OCI-LY1 (cell line): ENCODE results near the gene CD209.

Experiments used
- H2AFZ ChIP-seq: fragments of 200-600 bp; sonication (generic), shearing (Covaris generic); 2 replicates; pipeline ENCODE4 v1.6.0; 2014; ENCODE audit warnings: antibody characterized with exemption, mild to moderate bottlenecking, low read length
- H3F3A ChIP-seq: fragments of 200-600 bp; sonication (generic), shearing (Covaris generic); 2 replicates; pipeline ENCODE4 v1.6.0; 2014; ENCODE audit warnings: mild to moderate bottlenecking, antibody characterized with exemption, low read length, moderate library complexity; ENCODE audit not compliant: insufficient read depth
- H3K27ac ChIP-seq: fragments of 200-600 bp; sonication (generic); 2 replicates; pipeline ENCODE4 v1.5.1; 2014; ENCODE audit warnings: low read length, mixed run types, mild to moderate bottlenecking, low read depth; ENCODE audit not compliant: poor library complexity, severe bottlenecking
- H3K27me3 ChIP-seq: fragments of 200-600 bp; sonication (generic); 2 replicates; pipeline ENCODE4 v1.6.0; 2014; ENCODE audit warnings: antibody characterized with exemption, mild to moderate bottlenecking, low read length, moderate library complexity; ENCODE audit not compliant: insufficient read depth
- H3K36me3 ChIP-seq: fragments of 200-600 bp; sonication (generic); 2 replicates; pipeline ENCODE4 v1.6.1; 2014; ENCODE audit warnings: mild to moderate bottlenecking, antibody characterized with exemption, low read length, moderate library complexity, mixed read lengths; ENCODE audit not compliant: insufficient read depth
- H3K4me1 ChIP-seq: fragments of 200-600 bp; sonication (generic); 2 replicates; pipeline ENCODE4 v1.5.1; 2014; ENCODE audit warnings: mild to moderate bottlenecking, low read length, moderate library complexity; ENCODE audit not compliant: insufficient read depth, severe bottlenecking
- H3K4me2 ChIP-seq: fragments of 200-600 bp; sonication (generic), shearing (Covaris generic); 2 replicates; pipeline ENCODE4 v1.6.1; 2014; ENCODE audit warnings: low read length
- H3K4me3 ChIP-seq: fragments of 200-600 bp; sonication (generic); 2 replicates; pipeline ENCODE4 v1.5.1; 2014; ENCODE audit warnings: low read length, low read depth, mild to moderate bottlenecking, mixed read lengths; ENCODE audit not compliant: poor library complexity, severe bottlenecking
- H3K79me2 ChIP-seq: fragments of 200-600 bp; shearing (Covaris generic); 2 replicates; pipeline ENCODE4 v1.6.1; 2016; ENCODE audit warnings: mixed run types, low read length, mixed read lengths; ENCODE audit not compliant: insufficient read depth
- H3K9ac ChIP-seq: fragments of 200-600 bp; sonication (generic), shearing (Covaris generic); 2 replicates; pipeline ENCODE4 v1.6.1; 2014; ENCODE audit warnings: mild to moderate bottlenecking, low read length, mixed read lengths
- H3K9me2 ChIP-seq: fragments of 200-600 bp; sonication (generic), shearing (Covaris generic); 2 replicates; pipeline ENCODE4 v1.6.1; 2014; ENCODE audit warnings: low read depth, mild to moderate bottlenecking, low read length, mixed read lengths
- H3K9me3 ChIP-seq: fragments of 200-600 bp; shearing (Covaris generic); 2 replicates; pipeline ENCODE4 v1.6.1; 2014; ENCODE audit warnings: low read length, mixed read lengths
- H4K20me1 ChIP-seq: fragments of 200-600 bp; sonication (generic), shearing (Covaris generic); 2 replicates; pipeline ENCODE4 v1.6.0; 2016; ENCODE audit warnings: mild to moderate bottlenecking, low read length; ENCODE audit not compliant: insufficient read depth
- EZH2 ChIP-seq: fragments of 200-600 bp; sonication (generic), shearing (Covaris generic); IDR thresholded peaks from 2 replicates; pipeline ENCODE4 v1.8.0; 2017; ENCODE audit warnings: borderline replicate concordance, mixed run types, mild to moderate bottlenecking, antibody characterized with exemption, low read length, moderate library complexity, mixed read lengths
- TF ChIP-seq, protein P1 (sequence below): fragments of 200-600 bp; sonication (generic), shearing (Covaris generic); IDR thresholded peaks from 2 replicates; pipeline ENCODE4 v1.5.1; 2017; ENCODE audit warnings: mild to moderate bottlenecking, antibody characterized with exemption, low read length, moderate library complexity, mixed read lengths

CD209 gene

DNA sequence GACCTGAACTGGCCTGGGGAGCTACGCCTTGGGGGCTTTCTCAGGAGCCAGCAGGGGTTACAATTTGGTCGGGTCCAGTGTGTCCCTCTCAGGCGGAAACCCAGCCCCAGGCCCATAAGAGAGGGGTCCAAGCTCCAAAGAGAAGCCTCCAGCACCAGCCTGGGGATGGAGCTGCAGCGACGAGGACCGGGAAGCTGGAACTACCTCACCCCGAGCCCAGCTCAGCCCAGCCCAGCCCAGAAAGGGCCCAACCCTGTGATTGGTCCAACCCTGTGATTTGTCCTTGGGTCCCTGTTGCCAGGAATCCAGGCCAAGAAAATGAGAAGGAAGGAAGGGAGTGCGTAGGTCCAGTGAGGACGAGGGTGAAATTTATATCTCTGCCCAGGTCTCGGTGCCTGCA, 39.8 kb upstream of the CD209 start:
- Histone ChIP-seq H3K4me3 (no peak overlapping the region), H3F3A (no peaks in the 10 kb centered on the region), H3K9me3 (no peaks in the 10 kb centered on the region), H3K36me3 (no peaks in the 10 kb centered on the region; the same call in 1 of the 2 replicates), H3K27ac (no peak overlapping the region), H4K20me1 (no peaks in the 10 kb centered on the region), H3K4me2 (no peak overlapping the region), H3K9ac (no peak overlapping the region), H3K9me2 (no peaks in the 10 kb centered on the region), H3K79me2 (no peaks in the 10 kb centered on the region), H3K4me1 (no peaks in the 10 kb centered on the region), H2AFZ (no peak overlapping the region), H3K27me3 (no peaks in the 10 kb centered on the region; the same call in 1 of the 2 replicates)
- no peak for TF ChIP-seq EZH2
- TF ChIP-seq, protein P1, sequence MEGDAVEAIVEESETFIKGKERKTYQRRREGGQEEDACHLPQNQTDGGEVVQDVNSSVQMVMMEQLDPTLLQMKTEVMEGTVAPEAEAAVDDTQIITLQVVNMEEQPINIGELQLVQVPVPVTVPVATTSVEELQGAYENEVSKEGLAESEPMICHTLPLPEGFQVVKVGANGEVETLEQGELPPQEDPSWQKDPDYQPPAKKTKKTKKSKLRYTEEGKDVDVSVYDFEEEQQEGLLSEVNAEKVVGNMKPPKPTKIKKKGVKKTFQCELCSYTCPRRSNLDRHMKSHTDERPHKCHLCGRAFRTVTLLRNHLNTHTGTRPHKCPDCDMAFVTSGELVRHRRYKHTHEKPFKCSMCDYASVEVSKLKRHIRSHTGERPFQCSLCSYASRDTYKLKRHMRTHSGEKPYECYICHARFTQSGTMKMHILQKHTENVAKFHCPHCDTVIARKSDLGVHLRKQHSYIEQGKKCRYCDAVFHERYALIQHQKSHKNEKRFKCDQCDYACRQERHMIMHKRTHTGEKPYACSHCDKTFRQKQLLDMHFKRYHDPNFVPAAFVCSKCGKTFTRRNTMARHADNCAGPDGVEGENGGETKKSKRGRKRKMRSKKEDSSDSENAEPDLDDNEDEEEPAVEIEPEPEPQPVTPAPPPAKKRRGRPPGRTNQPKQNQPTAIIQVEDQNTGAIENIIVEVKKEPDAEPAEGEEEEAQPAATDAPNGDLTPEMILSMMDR, result no peak

DNA sequence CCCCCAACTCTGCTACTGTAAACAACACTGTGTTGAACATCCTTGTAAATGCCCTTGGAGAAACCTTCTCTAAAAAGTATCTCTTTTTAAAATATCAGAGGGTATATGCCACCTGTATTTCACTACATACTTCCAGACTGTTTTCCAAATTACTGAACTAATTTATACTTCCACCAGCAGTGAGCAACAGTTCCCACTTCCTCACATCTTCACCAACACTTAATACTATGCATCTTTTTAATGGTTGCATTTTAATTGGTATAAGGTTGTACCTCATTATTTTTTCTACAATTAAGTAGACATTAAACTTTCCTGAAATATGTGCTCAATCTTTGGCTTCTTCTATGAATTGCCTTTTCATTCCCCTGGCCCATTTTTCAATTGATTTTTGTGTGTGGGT, 37.5 kb upstream of the CD209 start:
- Histone ChIP-seq H2AFZ (no peak overlapping the region), H3K9ac (no peak overlapping the region), H3K9me2 (no peaks in the 10 kb centered on the region), H3K27me3 (no peaks in the 10 kb centered on the region; the same call in 1 of the 2 replicates), H3K79me2 (no peaks in the 10 kb centered on the region), H3K36me3 (no peaks in the 10 kb centered on the region; the same call in 1 of the 2 replicates), H3K4me1 (no peaks in the 10 kb centered on the region), H3K4me3 (no peak overlapping the region), H3F3A (no peaks in the 10 kb centered on the region), H3K27ac (no peak overlapping the region), H3K4me2 (no peak overlapping the region), H3K9me3 (no peaks in the 10 kb centered on the region), H4K20me1 (no peaks in the 10 kb centered on the region)
- no peak for TF ChIP-seq EZH2
- TF ChIP-seq, protein P1, result no peak

GRCh38 chr19:7783991-7784423, 36.7 kb upstream of the CD209 start:
- Histone ChIP-seq H3K4me1 (no peaks in the 10 kb centered on the region), H3K27me3 (no peaks in the 10 kb centered on the region; the same call in 1 of the 2 replicates), H2AFZ (no peak overlapping the region), H3K9me2 (no peaks in the 10 kb centered on the region), H3K9ac (no peak overlapping the region), H3K9me3 (no peaks in the 10 kb centered on the region), H3K4me3 (no peak overlapping the region), H3K27ac (no peak overlapping the region), H3F3A (no peaks in the 10 kb centered on the region), H4K20me1 (no peaks in the 10 kb centered on the region), H3K36me3 (no peaks in the 10 kb centered on the region; the same call in 1 of the 2 replicates), H3K4me2 (no peak overlapping the region), H3K79me2 (no peaks in the 10 kb centered on the region)
- TF ChIP-seq EZH2, result no peak
- TF ChIP-seq, protein P1, result no peak
